Epithelial cell of alveolus of lung (primary cell): Measurements from ENCODE around the gene NAV3. TPM values are rescaled to one million over a fixed set of nuclear protein-coding genes. Genes with fewer than 3 reads are reported as not detected.

Source experiments
- total RNA-seq: library from RNA; depleted of rRNA; stranded (reverse); fragments of >200 nt; gene quantifications from 2 replicates; pipeline ENCODE4 v1.2.1, GENCODE V29; 2015

NAV3 gene, protein sequence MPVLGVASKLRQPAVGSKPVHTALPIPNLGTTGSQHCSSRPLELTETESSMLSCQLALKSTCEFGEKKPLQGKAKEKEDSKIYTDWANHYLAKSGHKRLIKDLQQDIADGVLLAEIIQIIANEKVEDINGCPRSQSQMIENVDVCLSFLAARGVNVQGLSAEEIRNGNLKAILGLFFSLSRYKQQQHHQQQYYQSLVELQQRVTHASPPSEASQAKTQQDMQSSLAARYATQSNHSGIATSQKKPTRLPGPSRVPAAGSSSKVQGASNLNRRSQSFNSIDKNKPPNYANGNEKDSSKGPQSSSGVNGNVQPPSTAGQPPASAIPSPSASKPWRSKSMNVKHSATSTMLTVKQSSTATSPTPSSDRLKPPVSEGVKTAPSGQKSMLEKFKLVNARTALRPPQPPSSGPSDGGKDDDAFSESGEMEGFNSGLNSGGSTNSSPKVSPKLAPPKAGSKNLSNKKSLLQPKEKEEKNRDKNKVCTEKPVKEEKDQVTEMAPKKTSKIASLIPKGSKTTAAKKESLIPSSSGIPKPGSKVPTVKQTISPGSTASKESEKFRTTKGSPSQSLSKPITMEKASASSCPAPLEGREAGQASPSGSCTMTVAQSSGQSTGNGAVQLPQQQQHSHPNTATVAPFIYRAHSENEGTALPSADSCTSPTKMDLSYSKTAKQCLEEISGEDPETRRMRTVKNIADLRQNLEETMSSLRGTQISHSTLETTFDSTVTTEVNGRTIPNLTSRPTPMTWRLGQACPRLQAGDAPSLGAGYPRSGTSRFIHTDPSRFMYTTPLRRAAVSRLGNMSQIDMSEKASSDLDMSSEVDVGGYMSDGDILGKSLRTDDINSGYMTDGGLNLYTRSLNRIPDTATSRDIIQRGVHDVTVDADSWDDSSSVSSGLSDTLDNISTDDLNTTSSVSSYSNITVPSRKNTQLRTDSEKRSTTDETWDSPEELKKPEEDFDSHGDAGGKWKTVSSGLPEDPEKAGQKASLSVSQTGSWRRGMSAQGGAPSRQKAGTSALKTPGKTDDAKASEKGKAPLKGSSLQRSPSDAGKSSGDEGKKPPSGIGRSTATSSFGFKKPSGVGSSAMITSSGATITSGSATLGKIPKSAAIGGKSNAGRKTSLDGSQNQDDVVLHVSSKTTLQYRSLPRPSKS (N-terminal part only)
- 26.0 and 42.5 TPM in 2 replicates for total RNA-seq

GRCh38 chr12:77830583-77831351, at the start of gene NAV3:
NAV3 (plus strand) TSS chr12:77830894; CDS start chr12:77831462, 568 bp downstream.

